Kidney tubule cell (primary cell): Measurements from ENCODE around the gene ARHGAP6.
"Not testable (repeated sequence)": the region's sequence is repeated elsewhere in the genome, so short reads cannot be mapped to it uniquely, and the experiment has no call there.

Source experiments
- DNase-seq: peaks from one replicate; pipeline ENCODE4 v3.0.0-alpha.2; 2018; ENCODE audit warnings: low spot score

Gene ARHGAP6

DNA sequence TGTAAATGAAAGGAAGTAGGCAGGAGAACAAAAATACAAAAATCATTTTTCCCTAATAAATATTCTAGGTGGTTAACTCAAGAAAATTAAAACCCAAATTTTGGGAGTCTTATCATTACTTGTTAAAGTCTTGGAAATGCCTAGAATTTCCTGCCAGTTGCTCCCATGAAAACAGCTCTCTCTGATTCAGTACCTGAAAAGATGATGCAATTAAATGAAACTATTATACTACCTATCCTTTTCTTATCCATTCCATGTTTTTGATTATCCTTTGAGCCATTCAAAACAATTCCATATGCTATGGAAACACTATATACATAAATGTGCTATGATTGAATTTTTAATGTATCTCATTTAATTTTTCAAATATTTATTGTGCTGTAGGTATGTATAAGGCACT, 423.0 kb downstream of the ARHGAP6 start:
- no peak for DNase-seq

DNA sequence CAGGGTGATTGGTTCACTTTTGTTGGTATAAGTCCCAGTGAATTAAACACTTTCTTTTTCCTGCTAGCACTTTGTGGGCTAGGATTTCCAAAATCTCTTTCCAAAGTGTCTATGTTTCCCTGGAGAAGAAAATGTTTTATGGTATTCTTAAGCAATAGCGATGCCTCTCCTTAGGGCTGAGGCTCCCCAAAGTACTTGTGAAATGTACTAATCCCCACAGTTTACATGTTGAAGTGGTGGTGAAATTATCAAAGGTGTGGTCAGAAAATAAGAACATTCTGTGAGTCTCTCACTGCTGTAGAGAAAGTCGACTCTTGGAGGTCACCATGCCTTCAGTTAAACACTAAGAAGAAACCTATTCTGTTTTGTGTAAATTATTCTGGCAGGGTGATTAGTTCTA, 424.0 kb downstream of the ARHGAP6 start:
- no peak for DNase-seq

DNA sequence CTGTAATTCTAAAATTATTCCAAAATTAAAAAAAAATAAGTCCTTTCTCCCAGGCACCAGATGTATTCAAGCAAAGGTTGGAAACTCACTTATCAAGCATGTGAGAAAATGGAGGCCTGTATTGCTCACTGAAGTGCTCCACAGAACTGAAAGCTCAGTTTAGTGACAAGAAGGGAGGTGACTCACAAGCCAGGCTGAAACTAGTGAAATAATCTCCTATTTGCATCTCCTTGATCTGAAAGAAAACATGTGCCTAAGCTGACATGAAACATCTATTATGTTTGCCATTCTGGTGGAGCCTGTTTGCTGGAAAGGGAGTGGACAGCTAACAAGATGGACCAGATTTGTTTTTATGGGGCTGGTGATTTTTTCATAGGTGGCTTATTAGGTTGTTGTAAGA, 426.5 kb downstream of the ARHGAP6 start:
- DNase-seq: peak; percentile 66

DNA sequence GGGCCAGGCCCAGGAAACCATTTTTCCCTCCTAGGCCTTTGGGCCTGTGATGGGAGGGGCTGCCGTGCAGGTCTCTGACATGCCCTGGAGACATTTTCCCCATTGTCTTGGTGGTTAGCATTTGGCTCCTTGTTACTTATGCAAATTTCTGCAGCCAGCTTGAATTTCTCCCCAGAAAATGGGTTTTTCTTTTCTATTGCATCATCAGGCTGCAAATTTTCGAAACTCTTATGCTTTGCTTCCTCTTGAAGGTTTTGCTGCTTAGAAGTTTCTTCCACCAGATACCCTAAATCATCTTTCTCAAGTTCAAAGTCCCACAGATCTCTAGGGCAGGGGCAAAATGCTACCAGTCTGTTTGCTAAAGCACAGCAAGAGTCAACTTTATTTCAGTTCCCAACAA, 430.3 kb downstream of the ARHGAP6 start:
- not testable (repeated sequence) for DNase-seq

DNA sequence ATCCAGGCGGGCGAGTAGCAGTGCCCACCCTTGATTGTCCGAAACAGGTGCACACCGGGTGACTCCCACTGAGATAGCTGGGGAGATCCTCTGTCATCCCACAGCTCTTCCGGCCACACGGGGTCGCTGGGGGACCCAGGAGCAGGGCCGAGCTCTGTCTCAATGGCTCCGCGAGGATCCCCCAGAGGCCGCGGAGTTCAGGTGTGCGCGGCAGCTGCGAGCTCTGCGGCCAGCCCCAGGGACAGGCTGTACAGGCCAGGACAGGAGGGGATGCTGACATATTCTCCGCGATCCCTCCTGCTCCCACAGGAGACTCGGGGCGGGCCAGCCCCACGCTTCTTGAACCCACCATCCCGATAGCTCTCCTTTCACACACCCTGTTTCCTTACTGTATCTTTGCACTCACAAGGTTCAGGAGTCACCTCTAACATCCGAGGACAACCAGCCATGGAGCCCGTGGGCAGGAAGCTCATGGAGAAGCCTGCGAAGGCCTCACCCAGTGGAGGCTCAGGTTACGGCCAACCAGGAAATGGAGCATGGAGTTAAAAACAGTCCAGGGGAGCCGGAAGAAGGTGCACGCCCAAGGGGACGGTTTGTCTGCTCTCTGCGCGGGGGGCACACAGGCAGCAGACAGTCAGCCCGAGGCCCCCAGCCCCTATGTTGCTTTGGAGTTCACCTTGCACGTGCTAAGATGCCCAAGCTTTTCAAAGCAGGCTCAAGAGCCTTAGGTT, 450.4 kb downstream of the ARHGAP6 start:
- no peak for DNase-seq

DNA sequence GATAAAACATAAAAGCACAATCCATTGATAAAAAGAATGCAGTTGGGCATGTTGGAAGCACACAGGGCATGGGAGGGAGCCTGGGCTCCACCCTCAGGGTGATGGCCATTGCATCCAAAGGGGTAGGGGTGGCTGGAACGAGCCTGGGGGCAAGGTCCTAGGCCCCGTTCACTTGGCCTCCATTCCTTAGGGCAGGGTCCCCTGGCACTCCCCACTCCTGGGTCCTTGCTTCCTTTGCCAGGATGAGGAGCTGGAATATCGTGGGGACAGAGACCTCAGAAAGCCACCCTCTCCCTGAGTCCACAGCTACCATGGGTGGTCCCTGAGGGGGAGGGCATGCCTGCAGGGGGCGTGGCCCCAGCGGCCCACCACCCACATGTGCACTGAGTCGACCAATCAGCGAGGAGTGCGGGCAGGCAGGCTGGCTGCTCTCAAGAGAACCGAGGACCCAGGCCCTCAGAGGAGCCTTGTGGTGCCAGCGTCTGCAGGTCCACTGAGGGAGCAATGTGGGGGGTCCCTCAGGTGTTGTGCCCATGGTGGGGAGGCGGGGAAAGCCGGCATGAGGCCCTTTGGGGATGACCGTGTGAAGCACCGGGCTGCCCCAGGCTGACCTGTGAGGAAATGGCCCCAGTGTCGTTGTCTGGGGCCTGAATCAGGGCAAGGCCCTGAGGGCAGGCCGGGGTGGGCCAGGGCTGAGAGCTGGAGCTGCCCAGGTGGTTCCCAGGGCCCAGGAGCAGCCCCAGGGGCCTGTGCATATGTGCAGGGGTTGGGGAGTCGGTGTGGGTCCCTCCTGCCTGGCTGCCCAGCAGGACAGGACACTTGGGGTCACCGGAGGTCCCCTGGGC, 451.2 kb downstream of the ARHGAP6 start:
- no peak for DNase-seq

DNA sequence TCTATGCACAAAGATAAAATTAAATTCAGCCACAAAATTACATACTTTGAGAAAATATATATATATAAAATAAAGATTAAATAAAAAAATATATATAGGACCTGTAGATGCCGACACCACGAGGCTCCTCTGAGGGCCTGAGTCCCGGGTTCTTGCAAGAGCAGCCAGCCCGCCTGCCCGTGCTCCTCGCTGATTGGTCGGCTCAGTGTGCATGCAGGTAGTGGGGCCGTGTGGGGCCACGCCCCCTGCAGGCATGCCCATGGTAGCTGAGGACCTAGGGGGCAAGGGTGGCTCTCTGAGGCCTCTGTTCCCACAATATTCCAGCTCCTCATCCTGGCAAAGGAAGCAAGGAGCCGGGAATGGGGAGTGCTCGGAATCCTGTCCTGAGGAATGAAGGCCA, 453.0 kb downstream of the ARHGAP6 start:
- DNase-seq: no peak

DNA sequence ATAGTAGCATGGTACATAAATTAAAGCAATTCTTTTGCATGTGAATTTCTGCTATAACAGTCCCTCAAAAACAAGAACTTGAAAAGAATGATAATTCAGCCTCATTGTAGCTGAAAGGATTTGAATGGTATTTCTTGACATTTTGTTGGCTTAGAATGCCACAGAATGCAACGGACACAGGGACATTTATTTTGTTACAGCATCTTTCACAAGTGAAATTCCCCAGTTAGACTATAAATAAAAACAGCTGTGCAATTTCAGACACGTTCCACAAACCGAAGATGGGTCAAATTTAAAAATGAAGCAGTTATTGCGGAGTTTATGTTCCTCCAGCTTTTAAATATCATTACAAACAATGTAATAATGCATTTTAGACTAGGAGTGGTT, 455.3 kb downstream of the ARHGAP6 start:
- DNase-seq: no peak

DNA sequence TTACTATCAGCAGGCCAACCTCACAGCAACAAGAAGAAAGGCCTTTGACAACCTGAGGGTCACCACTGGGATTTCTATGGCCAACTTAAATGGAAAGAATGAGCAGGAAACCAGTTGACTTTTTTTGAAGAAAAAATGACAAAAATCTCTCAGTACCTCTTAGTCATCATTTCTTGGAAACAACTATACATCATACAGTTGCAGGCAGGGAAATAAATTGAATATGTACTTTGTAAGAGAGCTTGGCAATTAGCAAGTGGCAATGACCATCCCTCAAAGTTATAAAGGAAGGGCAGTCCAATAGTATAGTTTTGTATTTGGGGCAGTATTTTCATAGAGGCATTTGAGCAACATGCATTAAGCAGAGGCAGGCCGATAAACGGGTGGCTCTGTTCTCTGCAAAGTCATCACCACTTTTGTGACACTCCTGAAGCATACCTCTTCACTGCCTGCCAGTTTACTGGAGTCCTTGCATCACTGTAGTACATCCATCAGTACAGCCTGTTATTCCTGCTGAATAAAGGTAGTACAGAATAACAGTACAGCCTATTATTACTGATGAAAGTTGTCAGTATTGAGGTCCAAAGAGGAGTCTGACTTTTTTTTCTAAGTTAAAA, 455.8 kb downstream of the ARHGAP6 start:
- DNase-seq: no peak

DNA sequence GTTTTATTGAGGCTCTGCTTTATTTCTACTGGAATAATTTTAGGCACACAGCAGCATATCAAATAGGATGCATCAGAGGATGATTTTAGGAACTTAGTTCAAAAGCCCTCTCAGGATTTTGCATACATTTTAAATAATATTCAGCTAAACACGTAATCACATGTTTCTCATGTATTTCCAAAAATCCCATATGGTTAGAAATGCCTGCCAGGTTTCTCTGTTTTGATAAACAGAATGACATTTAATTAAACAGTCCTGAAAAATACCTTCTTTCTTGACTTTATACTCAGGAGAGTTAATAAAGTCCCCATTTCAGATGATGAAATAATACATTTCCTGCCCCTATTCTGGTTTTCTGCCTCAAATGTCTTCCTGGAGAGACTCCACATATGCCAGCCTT, 459.0 kb downstream of the ARHGAP6 start:
- DNase-seq: no peak

DNA sequence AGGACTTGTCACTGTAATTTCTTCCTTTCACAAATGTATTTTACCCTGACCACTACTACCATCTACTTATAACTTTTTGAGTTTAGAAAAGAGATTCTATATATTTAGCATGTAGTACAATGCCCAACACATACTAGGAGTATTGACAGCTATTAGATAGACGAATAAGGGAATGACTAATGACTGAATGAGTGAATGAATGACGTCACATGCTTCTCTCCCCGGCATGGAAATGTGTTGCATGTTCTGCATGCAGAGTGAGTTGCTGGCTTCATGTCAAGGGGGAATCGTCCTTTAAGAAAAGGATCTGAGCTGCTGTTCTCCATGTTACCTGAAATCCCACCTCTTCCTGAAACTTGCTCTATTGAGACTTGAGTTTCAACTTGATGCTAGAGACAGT, 459.9 kb downstream of the ARHGAP6 start:
- no peak for DNase-seq

DNA sequence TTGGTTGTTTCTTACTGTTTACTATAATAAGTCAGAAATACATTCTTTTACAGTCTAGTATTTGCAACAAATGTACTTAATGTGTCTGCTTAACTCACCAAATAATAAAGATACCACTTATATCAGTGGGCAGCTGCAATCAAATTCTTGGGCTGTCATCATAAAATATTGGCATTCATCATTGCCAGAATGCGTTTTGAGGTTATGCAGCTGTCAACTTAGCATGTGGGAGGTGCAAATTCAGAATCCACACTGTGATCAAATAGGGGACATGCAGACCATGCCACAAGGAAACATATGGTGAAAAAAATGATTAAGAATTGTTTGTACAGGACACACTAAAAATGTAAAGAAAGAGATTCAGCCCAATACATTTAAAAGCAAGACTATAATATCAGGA, 468.0 kb downstream of the ARHGAP6 start:
- no peak for DNase-seq

DNA sequence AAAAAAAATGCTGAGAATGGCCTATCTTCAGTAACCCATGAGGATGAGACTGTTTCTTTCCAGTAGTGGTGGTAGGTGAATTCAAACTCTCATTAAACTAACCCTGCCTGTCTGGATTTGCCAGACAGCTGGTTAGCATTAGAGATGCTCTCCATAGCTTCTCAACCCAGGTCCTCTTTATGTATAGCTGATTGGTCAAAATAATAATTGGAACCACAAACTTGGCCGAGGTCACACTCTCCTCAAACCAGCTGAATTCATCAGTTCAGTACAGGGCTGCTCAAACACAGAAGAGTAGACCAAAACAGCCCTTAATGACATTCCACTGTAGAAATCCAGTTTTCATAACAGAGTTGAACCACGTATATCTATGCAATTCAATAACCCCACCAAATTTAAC, 469.2 kb downstream of the ARHGAP6 start:
- DNase-seq: no peak

DNA sequence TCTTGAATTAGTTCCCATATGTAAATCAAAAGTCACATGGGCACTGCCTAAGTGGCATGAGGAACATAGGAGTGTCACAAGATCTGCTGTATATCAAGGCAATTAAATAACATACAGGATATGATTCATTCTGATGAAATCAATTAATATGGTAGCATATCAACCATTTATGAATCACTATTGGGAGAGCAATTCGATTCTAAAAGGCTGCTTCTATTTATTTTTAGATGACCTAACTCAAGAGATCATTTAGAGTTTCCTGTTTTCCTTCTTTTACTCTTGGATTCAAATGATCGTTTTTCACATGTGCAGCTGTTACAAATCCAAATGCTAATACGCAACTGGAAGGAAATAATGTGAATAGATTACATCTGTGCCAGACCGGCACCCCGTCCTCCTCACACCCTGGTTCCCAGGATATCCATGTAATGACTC, 472.7 kb downstream of the ARHGAP6 start:
- DNase-seq: no peak

DNA sequence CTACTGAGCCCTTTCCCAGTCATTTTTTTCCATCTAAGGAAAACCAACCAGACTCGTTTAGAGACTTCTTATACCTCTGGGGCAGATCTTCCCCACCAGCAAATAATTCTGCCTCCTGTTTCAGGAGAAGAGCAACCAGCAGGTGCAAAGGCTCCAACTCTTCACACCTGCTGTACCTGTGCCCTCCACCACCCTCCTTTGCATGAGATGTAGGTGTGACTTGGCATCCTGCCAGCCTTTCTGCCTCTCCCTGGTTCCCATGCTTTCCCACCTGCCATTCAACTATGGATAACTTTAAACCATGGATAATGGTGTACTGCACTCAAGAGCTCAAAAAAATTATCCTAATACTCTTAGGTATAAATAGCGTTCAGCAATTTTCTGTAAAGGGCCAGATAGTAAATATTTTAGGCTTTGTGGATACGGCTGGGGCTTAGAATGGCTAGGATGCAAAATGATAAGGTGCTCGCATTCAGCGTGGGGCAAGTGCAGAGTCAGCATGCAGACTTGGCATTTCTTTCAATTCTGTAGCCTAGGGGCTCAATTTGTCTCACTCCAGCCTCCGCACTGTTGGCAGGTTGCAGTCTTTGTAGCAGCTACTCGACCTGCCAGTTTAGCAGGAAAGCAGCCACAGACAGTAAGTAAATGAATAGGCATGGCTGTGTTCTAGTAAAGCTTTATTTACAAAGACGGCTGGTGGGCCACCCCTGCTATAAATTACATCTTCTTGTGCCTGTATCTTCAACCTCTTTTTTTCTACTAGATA, 474.8 kb downstream of the ARHGAP6 start:
- DNase-seq: no peak

DNA sequence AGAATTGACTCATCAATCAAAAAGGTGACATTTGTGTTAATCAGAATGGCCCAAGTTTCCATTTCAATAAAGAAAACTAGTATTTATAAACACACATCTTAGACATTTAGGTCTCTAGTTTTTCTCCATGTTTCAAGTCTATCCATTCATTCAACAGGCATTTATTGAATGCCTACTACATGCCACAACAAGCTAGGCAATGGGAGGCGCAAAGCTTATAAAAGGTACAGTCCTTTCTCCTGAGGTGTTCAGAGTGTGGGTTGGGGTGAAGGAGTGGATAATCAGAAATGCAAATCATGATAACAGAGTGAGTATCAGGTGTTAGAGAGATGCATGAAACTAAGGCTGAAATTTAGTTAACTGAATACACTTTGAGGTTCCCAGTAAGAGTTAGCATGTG, 476.6 kb downstream of the ARHGAP6 start:
- no peak for DNase-seq

DNA sequence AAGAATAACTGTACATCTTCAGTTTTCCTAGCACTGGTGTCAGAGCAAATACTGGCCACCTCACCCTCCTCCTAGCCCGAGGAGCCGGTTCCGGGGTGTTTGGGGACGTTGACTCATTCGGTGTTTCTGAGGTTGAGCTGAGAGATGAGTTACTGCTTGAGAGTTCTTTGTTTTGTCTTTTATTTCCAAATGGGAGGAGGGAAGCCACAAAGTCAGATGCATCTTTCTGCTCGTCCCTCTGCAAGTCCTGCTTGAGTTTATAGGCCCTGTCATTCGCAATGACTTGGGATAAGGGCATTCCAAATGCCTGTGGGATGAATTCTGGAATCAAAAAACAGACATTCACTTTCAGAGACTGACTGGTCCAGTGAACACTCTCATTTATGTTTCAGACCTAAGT, 477.1 kb downstream of the ARHGAP6 start:
- DNase-seq: peak; percentile 55

DNA sequence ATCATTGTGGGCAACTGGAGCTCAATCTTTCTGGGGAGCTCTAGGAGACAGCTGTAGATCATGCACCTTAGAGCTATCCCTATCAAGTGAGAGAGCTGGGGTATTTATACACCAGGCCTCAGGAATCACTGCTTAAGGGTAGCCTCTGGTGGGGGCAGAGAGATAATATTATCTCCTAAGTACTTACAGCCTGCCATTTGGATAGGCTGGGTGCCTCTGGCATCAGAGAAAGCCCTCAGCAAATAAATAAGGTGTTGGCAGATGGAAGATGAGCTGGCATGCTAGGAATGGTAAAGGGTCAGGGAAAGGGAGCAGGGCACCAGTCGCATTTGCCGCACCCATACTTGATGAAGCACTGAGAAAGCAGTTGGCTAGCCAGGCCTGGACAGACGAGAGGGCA, 478.7 kb downstream of the ARHGAP6 start:
- DNase-seq: no peak

DNA sequence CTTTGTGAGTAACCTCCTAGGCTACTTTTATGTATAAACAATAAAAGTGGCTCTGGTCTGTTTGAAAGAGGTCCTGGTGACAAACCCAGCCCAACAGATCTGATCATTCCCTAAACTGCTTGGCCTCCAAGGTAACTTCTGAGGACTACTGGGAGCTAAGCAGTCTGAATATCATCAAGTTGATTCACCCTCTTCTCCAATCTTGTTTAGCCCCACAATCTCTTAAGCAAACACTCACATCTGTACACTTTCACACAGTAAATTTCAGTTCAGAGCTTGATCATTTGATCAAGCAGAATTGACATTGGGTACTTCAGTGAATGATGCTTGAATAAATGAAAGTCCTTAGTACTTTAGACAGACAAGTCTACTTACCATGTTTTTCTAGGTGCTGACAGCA, 479.9 kb downstream of the ARHGAP6 start:
- no peak for DNase-seq

DNA sequence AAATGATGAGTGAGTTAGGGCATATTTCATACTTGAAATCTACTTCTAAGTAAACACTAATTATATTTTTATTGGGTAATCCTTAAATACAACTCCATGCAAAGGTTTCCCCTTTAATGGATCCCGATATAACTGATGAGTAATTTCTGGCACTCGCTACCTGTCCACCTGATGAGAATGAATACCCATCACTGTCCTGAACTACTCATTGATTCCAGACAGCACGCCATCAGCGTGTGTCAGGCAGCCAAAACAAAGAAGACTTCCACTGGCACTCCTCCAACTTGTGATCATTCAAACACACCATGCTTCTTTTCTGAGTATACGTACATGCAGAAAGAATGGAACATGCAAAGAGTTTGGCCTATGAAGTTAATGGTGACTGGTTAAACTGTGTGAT, 485.1 kb downstream of the ARHGAP6 start:
- DNase-seq: peak; percentile 29

DNA sequence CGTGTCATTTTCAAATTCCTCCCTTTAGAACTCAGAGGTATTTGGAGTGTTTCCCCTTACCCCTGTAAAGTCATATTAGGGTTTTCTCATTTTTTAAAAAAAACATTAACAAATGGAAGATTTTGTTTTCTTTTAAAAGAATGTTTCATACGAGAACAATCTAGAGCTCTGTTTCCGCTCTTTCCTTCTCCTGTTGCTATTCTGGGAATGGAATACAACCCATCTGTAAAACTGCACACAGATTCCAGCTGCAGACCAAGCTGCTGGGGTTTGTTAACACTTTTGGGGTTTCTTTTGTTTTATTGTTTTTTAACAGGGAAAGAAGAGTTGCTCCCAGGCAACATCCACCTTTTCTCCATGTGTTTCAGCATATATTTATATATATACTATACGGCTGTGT, 493.3 kb downstream of the ARHGAP6 start:
- DNase-seq: no peak

DNA sequence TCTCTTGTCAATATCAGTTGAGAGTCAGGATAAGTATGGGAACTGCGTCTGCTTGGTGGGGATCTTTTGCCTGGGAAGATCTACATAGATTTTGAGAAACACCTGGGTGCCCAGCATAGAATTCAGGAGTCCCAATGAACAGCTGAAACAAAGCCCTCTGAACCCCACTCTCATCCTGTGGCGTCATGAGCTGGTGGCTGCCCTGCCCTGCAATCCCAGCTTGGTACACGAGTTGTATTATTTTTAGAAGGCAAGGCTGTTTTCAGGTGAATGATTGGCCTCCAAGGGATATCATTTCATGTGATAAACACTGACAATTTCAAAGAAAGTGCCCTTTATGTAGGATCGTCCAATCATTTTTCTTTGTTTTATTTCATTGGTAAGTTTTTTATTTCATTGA, 493.8 kb downstream of the ARHGAP6 start:
- DNase-seq: no peak
